Hematopoietic multipotent progenitor cell (in vitro differentiated cells): ENCODE measurements around the gene ZSCAN5C. TPM values are rescaled to one million over a fixed set of nuclear protein-coding genes. Genes with fewer than 3 reads are reported as not detected.
"Not testable (repeated sequence)": the region's sequence is repeated elsewhere in the genome, so short reads cannot be mapped to it uniquely, and the experiment has no call there.

Experiments
- DNase-seq, 3 donors: peaks; one replicate each; pipeline ENCODE4 v3.0.0-alpha.2; 2011 to 2015; ENCODE audit warnings: low read depth in 2 of 3, low spot score in 2 of 3
- total RNA-seq: library from RNA; depleted of rRNA; stranded (reverse); fragments of >200 nt; gene quantifications from one replicate; pipeline ENCODE4 v1.2.3, GENCODE V29; 2012

Gene ZSCAN5C
- not detected for total RNA-seq

DNA sequence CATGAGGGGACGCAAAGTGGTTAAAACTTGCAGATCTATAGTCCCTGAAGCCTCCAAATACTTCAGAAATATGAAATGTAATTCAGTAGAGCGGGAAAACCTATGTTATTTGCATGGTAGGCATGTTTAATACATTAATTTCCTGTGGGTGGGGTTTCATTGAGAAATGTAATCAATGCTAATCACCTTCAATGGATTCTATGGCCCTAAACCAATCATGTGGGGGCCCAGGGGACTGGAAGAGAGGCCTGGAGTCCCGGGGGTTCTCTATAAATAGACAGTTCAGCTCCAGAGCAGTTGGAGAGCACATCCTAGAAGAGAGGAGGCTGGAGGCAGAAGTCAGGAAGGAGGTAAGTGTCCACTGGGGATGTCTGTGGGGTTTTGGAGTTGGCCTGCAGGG, at the start of gene ZSCAN5C:
TSS of gene ZSCAN5C (plus strand) at position 301 of the 400 bp plus-strand sequence. CDS start 3,641 bp downstream, outside the sequence.
- no peak for DNase-seq

GRCh38 chr19:56152644-56153043, 49.4 kb upstream of the ZSCAN5C start:
- no peak for DNase-seq

GRCh38 chr19:56153507-56153906, 48.6 kb upstream of the ZSCAN5C start:
- DNase-seq: no peak

GRCh38 chr19:56155124-56155687, 46.9 kb upstream of the ZSCAN5C start:
- DNase-seq: peak in 1 of 3 donors; percentile 28

DNA sequence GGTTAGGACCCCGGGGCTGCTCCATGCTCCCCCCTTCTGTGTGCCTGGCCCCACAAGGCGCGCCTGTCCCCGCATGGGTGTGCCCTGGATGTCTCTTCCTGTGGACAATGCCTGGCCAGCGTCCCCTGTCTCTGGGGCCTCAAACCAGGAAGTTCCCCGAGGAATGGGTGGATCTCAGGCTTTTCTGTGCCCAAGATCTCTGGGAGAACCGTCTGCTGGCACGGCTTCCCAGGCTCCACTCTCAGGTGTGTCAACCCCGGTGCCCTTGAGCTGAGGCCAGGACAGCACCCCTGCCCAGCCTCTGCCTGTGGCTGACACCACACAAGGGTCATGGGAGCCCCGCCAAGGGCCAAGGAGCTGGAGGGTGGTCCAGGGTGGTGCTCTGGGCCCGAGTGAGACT, 45.3 kb upstream of the ZSCAN5C start:
- no peak for DNase-seq

DNA sequence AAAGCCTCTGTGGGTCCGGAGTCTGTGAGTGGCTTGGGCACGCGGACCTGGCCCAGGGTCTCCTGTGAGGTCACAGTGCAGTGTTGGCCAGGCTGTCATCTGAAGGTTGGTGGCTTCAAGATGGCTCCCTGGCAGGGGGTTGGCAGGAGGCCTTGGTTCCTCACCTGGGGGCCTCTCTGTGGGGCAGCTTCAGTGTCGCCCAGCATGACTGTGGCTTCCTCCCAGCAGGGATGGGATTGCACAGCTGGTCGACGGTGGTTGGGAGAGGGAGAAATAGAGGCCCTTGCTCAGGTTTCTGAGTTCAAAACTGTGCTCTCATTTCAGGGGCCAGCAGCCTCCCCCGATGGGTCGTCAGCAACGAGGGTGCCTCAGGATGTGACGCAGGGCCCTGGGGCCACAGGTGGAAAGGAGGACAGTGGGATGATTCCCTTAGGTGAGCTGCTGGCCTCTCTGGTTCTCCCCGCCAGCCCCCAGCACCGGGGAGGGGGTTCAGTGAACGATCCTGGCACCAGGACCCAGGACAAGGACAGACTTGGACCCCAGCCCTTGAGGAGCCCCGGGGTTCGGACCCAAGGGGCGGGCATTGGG, 43.8 kb upstream of the ZSCAN5C start:
- no peak for DNase-seq

- DNase-seq: no peak
Measured at GRCh38 chr19:56159009-56159559, 43.0 kb upstream of the ZSCAN5C start.

DNA sequence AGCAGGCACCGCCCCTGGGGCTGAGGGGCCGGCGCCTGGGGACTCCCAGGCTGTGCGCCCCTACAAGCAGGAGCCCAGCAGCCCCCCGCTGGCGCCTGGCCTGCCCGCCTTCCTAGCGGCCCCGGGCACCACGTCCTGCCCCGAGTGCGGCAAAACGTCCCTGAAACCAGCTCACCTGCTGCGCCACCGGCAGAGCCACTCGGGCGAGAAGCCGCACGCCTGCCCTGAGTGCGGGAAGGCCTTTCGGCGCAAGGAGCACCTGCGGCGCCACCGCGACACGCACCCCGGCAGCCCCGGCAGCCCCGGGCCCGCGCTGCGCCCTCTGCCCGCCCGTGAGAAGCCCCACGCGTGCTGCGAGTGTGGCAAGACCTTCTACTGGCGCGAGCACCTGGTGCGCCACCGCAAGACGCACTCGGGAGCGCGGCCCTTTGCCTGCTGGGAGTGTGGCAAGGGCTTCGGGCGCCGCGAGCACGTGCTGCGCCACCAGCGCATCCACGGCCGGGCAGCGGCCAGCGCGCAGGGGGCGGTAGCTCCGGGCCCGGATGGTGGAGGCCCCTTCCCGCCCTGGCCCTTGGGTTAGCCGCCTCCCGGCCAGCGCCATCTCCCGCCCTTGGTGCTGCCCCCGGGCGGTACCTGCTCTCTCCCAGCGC, 42.3 kb upstream of the ZSCAN5C start:
- no peak for DNase-seq

DNA sequence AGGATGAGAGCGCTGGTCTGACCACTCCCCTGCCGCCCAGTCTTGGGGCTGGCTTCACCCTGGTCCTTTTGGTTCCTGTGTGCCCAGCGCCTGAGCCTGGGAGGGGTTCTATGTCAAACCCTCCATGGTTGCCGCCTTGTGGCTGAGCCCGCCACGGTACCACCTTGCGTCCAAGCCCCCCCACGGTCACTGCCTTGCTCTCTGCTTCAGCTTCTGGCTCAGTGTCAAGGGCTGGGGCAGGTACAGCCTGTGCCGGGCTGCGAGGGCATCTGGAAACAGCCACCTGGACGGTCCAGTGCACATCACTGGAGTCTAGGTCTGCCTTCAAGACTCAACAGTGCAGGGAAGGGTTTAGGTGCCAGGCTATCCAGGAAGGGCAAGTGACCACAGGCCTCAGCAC, 40.5 kb upstream of the ZSCAN5C start:
- DNase-seq: no peak

- peak in 2 of 3 donors; percentile 80 to 84 for DNase-seq
Measured at GRCh38 chr19:56162258-56162657, 39.8 kb upstream of the ZSCAN5C start.

- DNase-seq: no peak
Measured at GRCh38 chr19:56163097-56163496, 39.0 kb upstream of the ZSCAN5C start.

DNA sequence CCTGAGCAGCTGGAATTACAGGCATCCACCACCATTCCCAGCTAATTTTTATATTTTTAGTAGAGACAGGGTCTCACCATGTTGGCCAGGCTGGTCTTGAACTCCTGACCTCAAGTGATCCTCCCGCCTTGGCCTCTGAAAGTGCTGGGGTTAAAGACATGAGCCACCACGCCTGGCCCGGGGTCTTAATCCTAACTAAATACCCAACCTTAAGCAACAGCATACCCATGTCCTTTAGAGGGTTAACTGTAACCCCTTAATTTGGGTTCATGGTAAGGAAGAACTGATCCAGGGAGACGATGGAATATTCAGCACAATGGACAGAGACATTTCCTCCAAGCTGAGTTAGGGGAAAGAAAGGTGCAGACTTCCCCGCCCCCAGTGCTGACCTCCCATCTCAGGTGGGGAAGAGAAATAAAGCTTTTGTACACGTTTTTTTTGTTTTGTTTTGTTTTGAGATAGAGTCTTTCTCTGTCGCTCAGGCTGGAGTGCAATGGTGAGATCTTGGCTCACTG, 35.0 kb upstream of the ZSCAN5C start:
- DNase-seq: peak in 1 of 3 donors; percentile 43

- DNase-seq: no peak
Measured at GRCh38 chr19:56170261-56170660, 31.8 kb upstream of the ZSCAN5C start.

DNA sequence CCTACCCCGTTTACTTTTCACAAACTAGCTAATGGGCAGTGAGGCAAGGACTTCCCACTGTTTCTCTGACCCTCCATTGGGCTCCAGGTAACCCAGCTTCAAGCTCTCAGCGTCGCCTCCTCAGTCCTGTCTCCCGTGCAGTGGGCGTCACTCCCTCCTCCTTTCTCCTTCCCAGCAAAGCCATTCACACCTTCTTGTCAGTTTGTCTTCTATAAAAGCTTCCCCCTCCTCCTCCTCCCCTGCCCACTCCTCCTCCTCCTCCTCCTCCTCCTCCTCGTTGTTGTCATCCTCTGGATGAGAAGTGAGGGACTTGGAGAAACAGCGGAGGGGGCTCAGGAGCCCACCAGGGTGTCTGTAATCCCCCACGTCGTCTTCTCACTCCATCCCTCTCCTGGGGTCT, 28.0 kb upstream of the ZSCAN5C start:
- no peak for DNase-seq

DNA sequence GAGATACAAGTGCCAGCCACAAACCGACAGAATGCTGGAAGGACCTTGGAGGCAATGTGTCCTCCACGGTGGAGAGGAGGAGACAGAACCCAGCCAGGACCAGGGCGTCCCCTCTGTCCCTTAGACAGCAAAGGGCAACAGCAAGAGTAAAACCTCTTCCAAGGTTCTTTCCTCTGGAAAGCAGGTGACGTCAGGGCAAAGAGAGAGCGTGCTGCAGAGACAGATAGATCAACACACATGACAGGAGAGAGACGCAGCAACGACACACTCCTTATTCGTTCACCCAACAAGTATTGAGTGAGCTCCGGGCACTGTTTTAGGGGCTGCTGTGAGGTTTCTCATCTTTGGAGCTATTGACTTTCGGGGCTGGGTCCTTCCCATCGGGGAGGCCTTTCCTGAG, 27.5 kb upstream of the ZSCAN5C start:
- DNase-seq: no peak

- DNase-seq: not testable (repeated sequence)
Measured at GRCh38 chr19:56175861-56176307, 26.2 kb upstream of the ZSCAN5C start, which contains the start of gene GALP. TSS of gene GALP (plus strand) at chr19:56176008. CDS start at chr19:56177109, 1,101 bp downstream.

- DNase-seq: not testable (repeated sequence)
Measured at GRCh38 chr19:56176310-56176709, 25.8 kb upstream of the ZSCAN5C start.

DNA sequence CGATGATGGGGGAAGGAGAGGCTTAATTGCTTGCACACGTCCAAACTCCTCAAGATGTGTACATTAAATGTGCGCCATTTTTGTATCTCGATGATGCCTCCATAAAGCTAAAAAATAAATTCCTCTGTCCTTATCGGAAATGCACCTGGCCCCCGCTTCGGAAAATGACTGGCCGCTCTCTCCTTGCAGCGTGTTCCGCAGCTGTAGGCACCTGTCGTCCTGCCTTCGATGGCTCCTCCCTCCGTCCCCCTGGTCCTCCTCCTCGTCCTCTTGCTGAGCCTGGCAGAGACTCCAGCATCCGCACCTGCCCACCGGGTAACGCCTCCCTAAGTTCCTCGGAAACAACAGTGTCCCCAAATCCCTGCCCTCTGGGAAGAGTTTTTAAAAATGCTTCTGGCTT, 25.2 kb upstream of the ZSCAN5C start:
- no peak for DNase-seq

DNA sequence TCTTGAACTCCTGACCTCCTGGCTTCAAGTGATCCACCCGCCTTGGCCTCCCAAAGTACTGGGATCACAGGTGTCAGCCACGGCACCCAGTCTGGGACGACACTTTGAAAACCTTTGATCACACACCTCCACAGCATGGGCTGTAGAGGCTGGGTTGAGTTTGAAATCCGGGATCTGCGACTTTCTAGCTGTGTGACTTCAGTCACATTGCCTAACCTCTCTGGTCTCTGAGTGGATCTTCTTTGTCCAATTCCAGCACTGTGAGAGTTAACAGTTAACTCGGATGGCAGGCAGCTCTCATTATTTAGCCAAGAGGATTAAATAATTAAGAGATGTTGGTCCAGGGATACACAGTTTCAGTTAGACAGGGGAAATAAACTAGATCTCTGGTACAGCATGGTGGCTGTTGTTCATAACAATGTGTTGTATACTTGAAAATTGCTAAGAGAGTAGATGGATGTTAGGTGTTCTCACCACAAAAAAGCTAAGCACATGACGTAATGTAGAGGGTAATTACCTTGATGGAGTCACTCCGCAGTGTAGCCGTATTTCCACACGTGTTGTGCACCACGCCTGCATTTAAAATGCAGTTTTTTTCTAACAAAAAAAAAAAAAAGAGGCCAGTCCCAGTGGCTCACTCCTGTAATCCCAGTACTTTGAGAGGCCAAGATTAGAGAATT, 24.4 kb upstream of the ZSCAN5C start:
- no peak for DNase-seq

DNA sequence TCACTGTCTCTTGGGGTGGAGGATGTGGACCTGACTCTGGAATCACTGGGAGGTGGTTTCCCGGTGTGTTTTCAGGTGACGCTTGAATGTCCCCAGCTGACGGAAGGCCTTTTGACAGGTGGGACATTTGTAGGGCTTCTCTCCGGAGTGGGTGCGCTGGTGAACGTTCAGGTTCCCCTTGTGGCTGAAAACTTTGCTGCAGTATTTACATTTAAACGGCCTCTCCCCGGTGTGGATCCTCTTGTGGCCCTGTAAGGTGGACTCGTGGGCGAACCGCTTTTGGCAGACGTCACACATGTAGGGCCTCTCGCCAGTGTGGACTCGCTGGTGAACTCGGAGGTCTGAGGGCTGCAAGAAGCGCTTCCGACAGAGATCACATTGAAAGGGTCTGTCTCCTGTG, 12.3 kb upstream of the ZSCAN5C start:
- DNase-seq: no peak

DNA sequence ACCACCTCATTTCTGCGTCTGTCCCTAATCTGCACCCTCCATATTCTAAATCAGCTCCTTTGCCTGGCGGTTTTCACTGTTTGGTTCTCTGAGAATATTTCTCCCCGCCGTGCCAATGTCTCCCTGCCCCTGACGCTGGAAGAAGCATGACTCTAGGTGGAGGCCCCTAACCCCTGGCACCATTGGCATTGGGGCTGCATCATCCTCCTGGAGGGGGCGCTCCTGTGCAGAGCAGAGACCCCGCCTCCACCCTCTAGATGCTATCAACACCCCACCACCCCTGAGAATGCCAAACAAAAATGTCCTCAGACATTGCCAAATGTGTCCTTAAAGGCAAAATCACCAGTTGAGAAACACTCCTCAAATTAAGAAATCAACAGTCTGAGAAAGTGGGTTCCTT, 11.0 kb upstream of the ZSCAN5C start:
- DNase-seq: no peak
